Right atrium auricular region (tissue), 2 donors: ENCODE results near the gene F8. TPM values are rescaled to one million over a fixed set of nuclear protein-coding genes. Genes with fewer than 3 reads are reported as not detected.
"Not testable (repeated sequence)": the region's sequence is repeated elsewhere in the genome, so short reads cannot be mapped to it uniquely, and the experiment has no call there.

Source experiments
- DNase-seq: peaks from one replicate; pipeline ENCODE4 v3.0.0-alpha.2; 2019; ENCODE audit warnings: low spot score
- H3K27ac ChIP-seq, 2 donors: fragments of 200-600 bp; sonication (generic); 1 replicate in 1 of 2; 2 replicates in 1 of 2; pipeline ENCODE4 v1.5.1; 2016 to 2019
- H3K27me3 ChIP-seq, 2 donors: fragments of 200-600 bp; sonication (generic); one replicate each; pipeline versions ENCODE4 v1.5.1 to v1.6.0; 2017 to 2019
- H3K36me3 ChIP-seq: fragments of 200-600 bp; sonication (generic); one replicate; pipeline ENCODE4 v1.5.1; 2016
- H3K4me1 ChIP-seq, 2 donors: fragments of 200-600 bp; sonication (generic); one replicate each; pipeline versions ENCODE4 v1.5.1 to v1.6.0; 2017 to 2019
- H3K4me3 ChIP-seq, 2 donors: fragments of 200-600 bp; sonication (generic); 1 replicate in 1 of 2; 2 replicates in 1 of 2; pipeline ENCODE4 v1.5.1; 2017 to 2019; ENCODE audit warnings: mild to moderate bottlenecking in 1 of 2, moderate library complexity in 1 of 2
- H3K9me3 ChIP-seq, 2 donors: fragments of 200-600 bp; sonication (generic); one replicate each; pipeline ENCODE4 v1.5.1; 2019
- total RNA-seq, 2 donors: library from RNA; depleted of rRNA; stranded (reverse); fragments of >200 nt; gene quantifications; one replicate each; pipeline ENCODE4 v1.1.0, GENCODE V29; 2016
- TF ChIP-seq, protein P1 (sequence below), 2 donors: fragments of 200-600 bp; sonication (generic); IDR thresholded peaks; one replicate each; pipeline ENCODE4 v1.5.1; 2019; ENCODE audit warnings: antibody characterized with exemption in 2 of 2

F8 gene
- total RNA-seq, 2 donors from 2014 or later: 41.2 to 42.9 TPM

DNA sequence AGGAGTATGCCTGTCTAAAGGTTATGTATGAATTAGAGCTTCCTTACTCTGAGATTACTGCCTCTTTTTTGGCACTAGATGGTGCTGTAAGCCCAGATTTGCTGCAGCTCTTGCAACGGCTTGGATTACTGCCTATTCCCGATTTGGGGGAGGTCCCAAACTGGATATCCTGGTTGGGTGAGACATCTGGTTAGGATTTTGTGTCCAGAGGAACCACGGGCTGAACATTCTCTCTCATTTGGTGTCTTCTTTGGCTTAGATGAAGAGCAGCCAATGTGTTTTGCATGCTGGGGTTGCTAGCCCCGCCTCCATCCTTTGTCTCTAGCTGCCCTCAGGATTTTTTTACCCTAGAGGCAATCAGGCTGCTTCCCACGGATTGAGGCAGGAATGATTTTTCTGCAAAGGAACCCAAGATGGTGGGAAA, 104.5 kb downstream of the F8 start:
- Histone ChIP-seq H3K27me3 (no peaks in the 10 kb centered on the region), H3K36me3 (no peaks in the 10 kb centered on the region), H3K27ac (no peak overlapping the region), H3K9me3 (no peaks in the 10 kb centered on the region), H3K4me1 (no peaks in the 10 kb centered on the region), H3K4me3 (no peak overlapping the region)
- TF ChIP-seq, protein P1, sequence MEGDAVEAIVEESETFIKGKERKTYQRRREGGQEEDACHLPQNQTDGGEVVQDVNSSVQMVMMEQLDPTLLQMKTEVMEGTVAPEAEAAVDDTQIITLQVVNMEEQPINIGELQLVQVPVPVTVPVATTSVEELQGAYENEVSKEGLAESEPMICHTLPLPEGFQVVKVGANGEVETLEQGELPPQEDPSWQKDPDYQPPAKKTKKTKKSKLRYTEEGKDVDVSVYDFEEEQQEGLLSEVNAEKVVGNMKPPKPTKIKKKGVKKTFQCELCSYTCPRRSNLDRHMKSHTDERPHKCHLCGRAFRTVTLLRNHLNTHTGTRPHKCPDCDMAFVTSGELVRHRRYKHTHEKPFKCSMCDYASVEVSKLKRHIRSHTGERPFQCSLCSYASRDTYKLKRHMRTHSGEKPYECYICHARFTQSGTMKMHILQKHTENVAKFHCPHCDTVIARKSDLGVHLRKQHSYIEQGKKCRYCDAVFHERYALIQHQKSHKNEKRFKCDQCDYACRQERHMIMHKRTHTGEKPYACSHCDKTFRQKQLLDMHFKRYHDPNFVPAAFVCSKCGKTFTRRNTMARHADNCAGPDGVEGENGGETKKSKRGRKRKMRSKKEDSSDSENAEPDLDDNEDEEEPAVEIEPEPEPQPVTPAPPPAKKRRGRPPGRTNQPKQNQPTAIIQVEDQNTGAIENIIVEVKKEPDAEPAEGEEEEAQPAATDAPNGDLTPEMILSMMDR (IDR thresholded peaks at IDR 0.05): peak in 1 of 2 donors; percentile 61
- peak; percentile 58 for DNase-seq

DNA sequence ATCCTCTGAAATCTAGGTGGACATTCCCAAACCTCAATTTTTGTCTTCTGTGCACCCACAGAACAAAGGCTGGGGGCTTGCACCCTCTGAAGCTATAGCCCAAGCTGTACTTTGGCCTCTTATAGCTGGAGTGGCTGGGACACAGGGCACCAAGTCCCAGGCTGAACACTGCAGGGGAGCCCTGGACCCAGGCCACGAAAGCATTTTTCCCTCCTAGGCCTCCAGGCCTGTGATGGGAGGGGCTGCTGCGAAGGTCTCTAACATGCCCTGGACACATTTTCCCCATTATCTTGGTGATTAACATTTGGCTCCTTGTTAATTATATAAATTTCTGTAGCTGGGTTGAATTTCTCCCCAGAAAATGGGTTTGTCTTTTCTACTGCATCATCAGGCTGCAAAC, 108.5 kb downstream of the F8 start:
- TF ChIP-seq, protein P1 (IDR thresholded peaks at IDR 0.05): no peak
- Histone ChIP-seq H3K27ac (no peak overlapping the region), H3K4me3 (no peak overlapping the region), H3K27me3 (no peaks in the 10 kb centered on the region), H3K9me3 (peaks cover 0 to 8% of the 10 kb centered on the region in 2 donors), H3K36me3 (no peaks in the 10 kb centered on the region), H3K4me1 (no peaks in the 10 kb centered on the region)
- DNase-seq: no peak

- not testable (repeated sequence) for DNase-seq, H3K4me3 ChIP-seq, H3K27ac ChIP-seq, H3K27me3 ChIP-seq, H3K9me3 ChIP-seq, H3K4me1 ChIP-seq, H3K36me3 ChIP-seq
Observed at GRCh38 chrX:154910528-154910927, 112.0 kb downstream of the F8 start.

DNA sequence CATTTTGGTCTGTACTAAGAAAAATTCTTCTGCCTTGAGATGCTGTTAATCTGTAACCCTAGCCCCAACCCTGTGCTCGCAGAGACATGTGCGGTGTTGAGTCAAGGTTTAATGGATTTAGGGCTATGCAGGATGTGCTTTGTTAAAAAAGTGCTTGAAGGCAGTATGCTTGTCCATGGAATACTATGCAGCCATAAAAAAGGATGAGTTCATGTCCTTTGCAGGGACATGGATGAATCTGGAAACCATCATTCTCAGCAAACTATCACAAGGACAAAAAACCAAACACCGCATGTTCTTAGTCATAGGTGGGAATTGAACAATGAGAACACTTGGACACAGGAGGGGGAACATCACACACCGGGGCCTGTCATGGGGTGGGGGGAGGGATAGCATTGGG, 112.5 kb downstream of the F8 start:
- not testable (repeated sequence) for H3K4me3 ChIP-seq, H3K9me3 ChIP-seq, H3K4me1 ChIP-seq, H3K27ac ChIP-seq, H3K36me3 ChIP-seq, H3K27me3 ChIP-seq, DNase-seq

DNA sequence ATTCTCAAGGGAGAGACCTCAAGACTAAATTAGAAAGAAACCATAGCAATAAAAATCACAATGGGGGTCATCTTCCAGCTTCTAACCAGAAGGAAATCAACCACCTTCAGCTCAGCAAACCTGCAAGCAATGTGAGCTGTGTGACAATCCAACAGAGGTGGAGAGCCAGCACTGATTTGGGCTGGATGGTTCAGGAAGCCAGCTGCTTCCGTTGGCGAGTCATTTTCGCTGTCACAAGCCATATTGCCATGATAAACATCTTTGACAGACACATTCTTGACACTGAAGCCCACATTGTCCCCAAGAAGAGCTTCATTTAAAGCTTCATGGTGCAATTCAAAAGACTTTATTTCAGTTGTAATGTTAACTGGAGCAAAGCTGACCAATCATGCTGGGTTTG, 113.7 kb downstream of the F8 start:
- Histone ChIP-seq H3K4me3 (no peak overlapping the region), H3K36me3 (no peaks in the 10 kb centered on the region), H3K4me1 (no peaks in the 10 kb centered on the region), H3K27me3 (no peaks in the 10 kb centered on the region), H3K27ac (no peak overlapping the region), H3K9me3 (peaks cover 0 to 8% of the 10 kb centered on the region in 2 donors)
- DNase-seq: no peak
- TF ChIP-seq, protein P1 (IDR thresholded peaks at IDR 0.05): no peak

DNA sequence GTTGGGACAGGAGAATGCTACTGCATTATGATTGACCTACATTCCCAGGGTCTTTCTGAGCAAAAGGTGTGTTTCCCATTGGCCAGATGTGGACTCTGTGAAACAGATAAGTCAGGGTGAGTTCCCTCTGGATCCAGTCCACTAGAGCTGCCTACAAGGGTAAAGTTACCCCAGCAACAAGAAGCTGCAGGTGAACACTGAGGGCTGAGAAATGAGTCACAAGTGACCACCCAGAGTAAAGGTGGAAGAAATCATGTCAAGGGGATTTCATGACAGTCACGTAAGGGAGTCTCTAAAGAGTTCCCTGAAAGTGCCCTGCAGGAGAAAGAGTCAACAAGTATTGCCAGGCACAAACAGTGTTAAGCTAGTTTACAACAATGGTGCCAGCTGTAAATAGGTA, 120.1 kb downstream of the F8 start:
- no peak for DNase-seq
- Histone ChIP-seq H3K4me3 (no peak overlapping the region), H3K4me1 (no peaks in the 10 kb centered on the region), H3K27ac (no peak overlapping the region), H3K9me3 (no peaks in the 10 kb centered on the region), H3K36me3 (no peaks in the 10 kb centered on the region), H3K27me3 (no peaks in the 10 kb centered on the region)
- TF ChIP-seq, protein P1 (IDR thresholded peaks at IDR 0.05): no peak

DNA sequence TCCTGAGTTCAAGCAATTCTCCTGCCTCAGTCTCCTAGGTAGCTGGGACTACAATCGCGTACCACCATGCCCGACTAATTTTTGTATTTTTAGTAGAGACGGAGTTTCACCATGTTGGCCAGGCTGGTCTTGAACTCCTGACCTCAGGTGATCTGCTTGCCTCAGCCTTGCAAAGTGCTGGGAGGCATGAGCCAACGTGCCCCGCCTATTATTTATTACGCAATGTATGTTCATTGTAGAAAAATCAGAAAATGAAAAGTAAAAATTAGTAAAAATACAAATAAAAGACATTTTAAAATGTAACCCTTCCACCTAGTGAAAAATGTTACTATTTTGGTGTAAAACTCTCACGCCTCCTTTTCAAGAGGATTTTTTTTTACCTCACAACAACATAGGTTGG, 122.2 kb downstream of the F8 start:
- Histone ChIP-seq H3K27ac (no peak overlapping the region), H3K27me3 (no peaks in the 10 kb centered on the region), H3K4me1 (no peaks in the 10 kb centered on the region), H3K36me3 (no peaks in the 10 kb centered on the region), H3K4me3 (no peak overlapping the region), H3K9me3 (no peaks in the 10 kb centered on the region)
- TF ChIP-seq, protein P1 (IDR thresholded peaks at IDR 0.05): no peak
- DNase-seq: no peak
